GM19467 (cell line): Measurements from ENCODE around the gene DYNLRB1.

Experiments used
- ATAC-seq: cut with Tn5 transposase; IDR thresholded peaks from one replicate; pipeline ENCODE4 v1.9.1; 2021; ENCODE audit warnings: mild to moderate bottlenecking, moderate library complexity; ENCODE audit not compliant: unreplicated experiment

The DYNLRB1 gene

GRCh38 chr20:34553366-34553867 is 37.2 kb downstream of the DYNLRB1 start:
- ATAC-seq, result no peak

- no peak for ATAC-seq
Observed at GRCh38 chr20:34557936-34558319, 41.7 kb downstream of the DYNLRB1 start.

- no peak for ATAC-seq
Observed at GRCh38 chr20:34558320-34559218, 42.3 kb downstream of the DYNLRB1 start, which contains the start of gene MAP1LC3A. MAP1LC3A (plus strand) TSS chr20:34558718; CDS start chr20:34558869, 151 bp downstream.

- no peak for ATAC-seq
Observed at GRCh38 chr20:34559311-34560140, 43.3 kb downstream of the DYNLRB1 start.

GRCh38 chr20:34560141-34560523 is 43.9 kb downstream of the DYNLRB1 start:
- ATAC-seq, result no peak

- no peak for ATAC-seq
Observed at GRCh38 chr20:34560614-34561013, 44.4 kb downstream of the DYNLRB1 start.

GRCh38 chr20:34561661-34562060 is 45.4 kb downstream of the DYNLRB1 start:
- ATAC-seq, result no peak

GRCh38 chr20:34562641-34563040 is 46.4 kb downstream of the DYNLRB1 start:
- ATAC-seq, result no peak

- ATAC-seq, result no peak
Observed at GRCh38 chr20:34564833-34565232, 48.6 kb downstream of the DYNLRB1 start.

- no peak for ATAC-seq
Observed at GRCh38 chr20:34566978-34567891, 51.0 kb downstream of the DYNLRB1 start.

GRCh38 chr20:34567892-34568865 is 52.0 kb downstream of the DYNLRB1 start:
- ATAC-seq, result no peak

- no peak for ATAC-seq
Observed at GRCh38 chr20:34569598-34569997, 53.4 kb downstream of the DYNLRB1 start.

- no peak for ATAC-seq
Observed at GRCh38 chr20:34570859-34571306, 54.7 kb downstream of the DYNLRB1 start.

GRCh38 chr20:34571753-34572152 is 55.5 kb downstream of the DYNLRB1 start:
- no peak for ATAC-seq

- ATAC-seq, result no peak
Observed at GRCh38 chr20:34573541-34574300, 57.5 kb downstream of the DYNLRB1 start.

- ATAC-seq, result no peak
Observed at GRCh38 chr20:34574426-34574825, 58.2 kb downstream of the DYNLRB1 start.

GRCh38 chr20:34574861-34575260 is 58.6 kb downstream of the DYNLRB1 start:
- ATAC-seq, result no peak

GRCh38 chr20:34575271-34575670 is 59.0 kb downstream of the DYNLRB1 start:
- no peak for ATAC-seq

- no peak for ATAC-seq
Observed at GRCh38 chr20:34575756-34576155, 59.5 kb downstream of the DYNLRB1 start.
